ENCODE data around the gene COL24A1.
"Not testable (repeated sequence)": the region's sequence is repeated elsewhere in the genome, so short reads cannot be mapped to it uniquely, and the experiment has no call there.

COL24A1 gene

DNA sequence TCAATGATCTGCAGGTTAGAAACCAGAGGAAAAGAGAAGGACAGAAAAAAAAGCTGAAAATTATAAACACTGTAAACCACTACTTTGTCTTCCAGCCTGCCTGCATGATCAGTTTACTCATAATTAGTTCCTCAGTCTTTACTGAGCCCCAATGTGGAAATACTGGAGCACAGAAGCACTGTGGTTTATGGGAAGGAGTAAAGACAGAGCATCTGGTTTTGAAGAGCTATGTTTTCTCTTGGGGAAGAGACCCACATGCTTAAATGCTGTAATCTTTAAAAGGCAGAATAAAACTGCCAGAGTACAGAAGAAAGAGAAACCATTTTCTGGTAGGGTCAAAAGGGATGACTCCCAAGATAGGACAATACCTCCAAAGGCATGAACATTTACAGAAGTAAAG lies 289.4 kb downstream of the COL24A1 start:
- no peak for DNase-seq

DNA sequence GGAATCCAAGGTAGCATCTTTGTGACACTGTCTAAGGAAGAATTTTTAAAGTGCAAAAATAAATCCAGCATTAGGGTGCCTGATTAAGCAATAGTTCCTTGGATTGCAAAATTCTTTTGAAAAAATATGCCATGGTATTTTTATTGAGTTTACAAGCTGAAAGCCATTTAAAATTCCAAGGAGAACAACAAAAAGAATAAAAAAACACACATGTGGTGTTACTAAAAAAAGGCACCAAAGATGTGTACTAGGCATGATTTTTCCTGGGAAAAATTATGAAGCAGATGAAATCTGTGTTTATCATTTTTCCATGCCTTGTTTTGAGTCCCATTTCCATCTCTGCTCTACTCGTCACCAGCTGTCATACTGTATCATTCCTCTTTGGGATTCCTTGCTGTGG lies 291.4 kb downstream of the COL24A1 start:
- DNase-seq, result no peak

DNA sequence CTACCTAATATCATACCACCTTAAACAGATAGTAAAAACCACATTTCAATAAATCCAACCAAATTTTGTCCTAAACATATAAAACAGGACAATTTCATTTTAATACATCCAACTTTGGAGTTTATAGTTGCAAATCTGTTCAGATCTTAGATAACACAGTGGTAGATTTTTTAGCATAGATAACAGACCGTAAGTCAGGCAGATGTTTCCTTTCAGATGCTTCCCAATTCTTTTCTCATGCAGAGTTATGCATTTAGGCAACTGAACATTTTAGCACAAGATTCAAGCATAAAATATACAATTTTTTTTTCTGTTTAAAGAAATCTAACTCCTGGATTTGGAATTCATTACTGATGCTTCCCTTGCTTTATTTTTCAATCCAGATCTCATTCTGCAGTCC lies 291.8 kb downstream of the COL24A1 start:
- DNase-seq, result no peak

DNA sequence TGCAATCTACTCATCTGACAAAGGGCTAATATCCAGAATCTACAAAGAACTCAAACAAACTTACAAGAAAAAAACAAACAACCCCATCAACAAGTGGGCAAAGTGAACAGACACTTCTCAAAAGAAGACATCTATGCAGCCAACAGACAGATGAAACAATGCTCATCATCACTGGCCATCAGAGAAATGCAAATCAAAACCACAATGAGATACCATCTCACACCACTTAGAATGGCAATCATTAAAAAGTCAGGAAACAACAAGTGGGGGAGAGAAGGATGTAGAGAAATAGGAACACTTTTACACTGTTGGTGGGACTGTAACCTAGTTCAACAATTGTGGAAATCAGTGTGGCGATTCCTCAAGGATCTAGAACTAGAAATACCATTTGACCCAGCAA lies 292.9 kb downstream of the COL24A1 start:
- not testable (repeated sequence) for DNase-seq

DNA sequence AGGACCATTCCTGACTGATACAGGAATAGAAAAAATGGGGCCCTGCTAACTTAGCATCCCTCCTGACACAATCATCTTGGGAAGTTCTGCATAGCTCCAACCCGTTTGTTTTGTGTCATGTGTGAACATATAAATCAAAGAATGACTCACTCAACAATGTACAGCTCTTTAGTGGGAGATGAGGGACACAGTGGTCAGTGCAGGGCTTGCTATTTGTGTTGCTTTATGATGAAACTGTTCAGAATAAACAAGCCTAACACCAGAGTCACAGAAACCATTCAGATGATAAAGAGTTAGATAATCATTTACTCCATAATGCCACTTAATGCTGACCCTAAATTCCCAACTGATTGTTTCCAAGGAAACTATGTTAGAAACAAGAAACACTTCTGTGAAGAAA lies 294.1 kb downstream of the COL24A1 start:
- no peak for DNase-seq

DNA sequence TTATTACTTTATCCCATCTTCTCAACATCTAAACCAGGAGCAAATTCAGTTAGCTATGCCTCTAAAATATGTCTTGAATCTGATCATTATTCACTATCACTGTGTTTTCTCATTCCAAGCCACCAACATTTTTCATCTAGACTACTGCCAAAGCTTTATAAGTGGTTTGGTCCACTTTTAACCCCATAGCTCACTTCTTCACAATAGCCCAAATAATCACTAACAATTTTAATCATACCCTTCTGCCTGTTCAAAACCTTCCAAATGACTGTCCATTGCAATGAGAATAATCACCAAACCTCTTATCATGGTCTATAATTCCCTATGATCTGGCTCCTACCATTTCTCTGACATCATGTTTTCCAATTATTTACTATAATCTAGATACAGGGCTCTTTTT lies 298.6 kb downstream of the COL24A1 start:
- no peak for DNase-seq

DNA sequence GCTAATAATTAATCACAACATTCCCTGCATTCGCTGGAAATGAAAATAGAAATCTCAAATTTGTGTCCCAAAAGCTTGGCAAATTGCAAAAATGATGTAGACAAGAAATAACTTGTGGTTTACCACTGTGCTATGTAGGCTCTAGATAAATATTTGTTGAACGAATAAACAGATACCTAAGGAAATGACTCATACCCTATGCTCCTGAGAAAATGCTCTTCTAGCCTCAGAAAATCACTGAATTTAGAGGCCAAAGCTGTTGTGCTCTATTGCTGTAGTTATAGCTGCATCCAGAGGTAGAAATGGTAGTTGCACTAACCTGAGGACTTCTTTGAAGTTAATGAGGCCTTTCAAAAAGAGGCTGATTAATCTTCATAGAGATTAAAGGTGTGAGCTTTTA lies 306.3 kb downstream of the COL24A1 start:
- DNase-seq, result no peak

DNA sequence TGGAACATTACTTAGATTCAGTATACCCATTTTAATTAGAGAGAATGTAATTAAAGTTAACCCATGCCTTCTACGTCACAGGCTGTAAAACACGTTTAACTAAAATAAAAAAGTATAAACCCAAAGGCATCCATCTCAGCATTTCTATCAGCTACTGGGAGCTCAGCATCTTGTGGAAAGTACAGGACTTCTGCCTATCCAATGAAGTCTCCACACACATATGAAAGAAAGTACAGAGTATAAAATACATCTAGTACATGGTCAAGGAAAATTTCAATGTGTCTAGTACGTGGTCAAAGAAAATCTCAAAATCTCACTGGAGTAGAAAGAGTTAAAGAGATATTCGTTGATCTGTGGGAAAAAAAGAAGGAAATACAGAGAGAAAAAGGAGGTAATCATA lies 306.9 kb downstream of the COL24A1 start:
- no peak for DNase-seq

DNA sequence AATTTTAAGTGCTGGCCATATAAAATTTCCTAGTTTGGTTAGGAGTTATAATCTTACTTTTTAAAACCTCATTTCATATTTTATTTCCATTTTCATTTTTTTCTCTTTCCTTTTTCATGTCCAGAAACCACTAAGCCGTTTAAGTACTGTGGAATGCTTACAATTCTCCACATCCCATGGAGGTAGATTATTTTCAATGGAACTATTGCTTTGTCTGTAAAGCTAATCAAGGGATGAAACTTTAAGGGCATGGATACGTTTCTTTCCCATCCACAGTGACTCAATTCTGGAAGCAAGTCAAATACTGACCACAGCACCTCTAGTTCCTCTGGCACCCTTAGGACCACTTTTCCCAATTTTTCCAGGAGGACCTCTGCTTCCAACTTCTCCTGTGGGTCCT lies 309.2 kb downstream of the COL24A1 start:
- no peak for DNase-seq

DNA sequence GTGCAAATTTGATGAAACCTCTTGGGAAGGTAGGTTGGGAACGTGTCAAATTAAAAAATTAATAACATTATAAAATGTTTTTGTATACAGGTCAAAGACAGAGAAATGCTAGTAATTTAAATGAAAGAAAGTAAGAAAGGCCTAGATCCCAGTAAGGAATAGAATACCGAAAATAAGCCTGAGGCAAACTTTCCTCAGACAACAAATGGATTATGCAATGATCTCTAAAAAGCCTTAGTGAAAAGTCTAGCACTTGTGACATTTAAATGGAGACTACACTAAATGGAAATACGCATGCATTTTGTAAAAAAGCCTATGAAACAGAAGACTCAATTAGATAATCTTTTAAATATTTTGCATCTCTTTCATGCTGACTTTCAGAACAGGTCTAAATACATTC lies 309.9 kb downstream of the COL24A1 start:
- DNase-seq, result no peak

DNA sequence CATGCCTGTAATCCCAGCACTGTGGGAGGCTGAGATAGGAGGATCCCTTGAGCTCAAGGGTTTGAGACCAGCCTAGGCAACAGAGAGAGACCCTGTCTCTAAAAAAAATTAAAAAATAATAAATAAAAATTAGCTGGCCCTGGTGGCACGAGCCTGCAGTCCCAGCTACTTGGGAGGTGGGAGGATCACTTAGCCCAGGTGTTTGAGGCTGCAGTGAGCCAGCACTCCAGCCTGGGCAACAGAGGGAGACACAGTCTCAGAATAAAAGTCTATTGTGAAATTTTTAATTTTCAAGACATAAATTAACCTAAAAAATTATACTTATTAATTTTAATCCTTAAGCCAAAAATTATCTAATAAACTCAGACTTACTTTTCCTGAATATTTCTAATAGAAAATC lies 317.1 kb downstream of the COL24A1 start:
- DNase-seq, result no peak

DNA sequence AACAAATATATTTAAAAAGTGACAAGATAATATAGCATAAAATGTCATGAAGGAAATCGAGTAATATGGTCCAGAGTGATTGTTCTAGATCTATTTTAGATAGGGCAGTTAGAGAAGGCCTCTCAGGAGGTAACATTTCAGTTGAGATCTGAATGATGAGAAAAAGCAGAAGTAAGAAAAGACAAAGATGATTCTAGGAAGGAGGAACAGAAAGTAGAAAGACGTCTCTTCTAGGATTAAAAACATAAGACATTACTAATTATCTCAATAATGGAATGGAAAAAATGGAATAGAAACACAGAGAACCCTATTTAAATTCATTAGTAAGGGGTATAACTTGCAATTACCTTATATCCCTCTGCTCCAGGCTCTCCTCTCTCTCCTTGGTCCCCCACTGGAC lies 318.3 kb downstream of the COL24A1 start:
- DNase-seq, result no peak

DNA sequence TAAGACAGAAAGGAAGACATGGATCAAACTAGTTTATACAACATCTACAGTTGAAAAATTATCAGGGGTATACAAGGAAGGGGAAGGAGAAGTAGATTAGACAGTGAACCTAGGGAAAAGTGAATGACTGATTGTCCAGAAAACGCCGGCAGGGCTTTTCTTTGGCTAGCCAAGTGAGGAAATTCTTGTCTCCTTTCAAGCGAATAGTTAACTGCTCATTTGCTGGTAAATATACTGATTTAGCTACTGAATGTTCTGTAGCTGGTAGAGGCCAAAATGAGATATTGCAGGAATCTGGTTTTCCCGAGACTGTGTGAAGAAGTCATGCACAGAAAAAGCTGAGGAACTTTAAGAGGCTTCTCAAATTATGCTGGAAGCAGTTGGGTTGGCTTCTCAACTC lies 319.8 kb downstream of the COL24A1 start:
- no peak for DNase-seq

DNA sequence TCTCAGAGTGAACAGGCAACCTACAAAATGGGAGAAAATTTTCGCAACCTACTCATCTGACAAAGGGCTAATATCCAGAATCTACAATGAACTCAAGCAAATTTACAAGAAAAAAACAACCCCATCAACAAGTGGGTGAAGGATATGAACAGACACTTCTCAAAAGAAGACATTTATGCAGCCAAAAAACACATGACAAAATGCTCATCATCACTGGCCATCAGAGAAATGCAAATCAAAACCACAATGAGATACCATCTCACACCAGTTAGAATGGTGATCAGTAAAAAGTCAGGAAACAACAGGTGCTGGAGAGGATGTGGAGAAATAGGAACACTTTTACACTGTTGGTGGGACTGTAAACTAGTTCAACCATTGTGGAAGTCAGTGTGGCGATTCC lies 323.4 kb downstream of the COL24A1 start:
- DNase-seq, result not testable (repeated sequence)

DNA sequence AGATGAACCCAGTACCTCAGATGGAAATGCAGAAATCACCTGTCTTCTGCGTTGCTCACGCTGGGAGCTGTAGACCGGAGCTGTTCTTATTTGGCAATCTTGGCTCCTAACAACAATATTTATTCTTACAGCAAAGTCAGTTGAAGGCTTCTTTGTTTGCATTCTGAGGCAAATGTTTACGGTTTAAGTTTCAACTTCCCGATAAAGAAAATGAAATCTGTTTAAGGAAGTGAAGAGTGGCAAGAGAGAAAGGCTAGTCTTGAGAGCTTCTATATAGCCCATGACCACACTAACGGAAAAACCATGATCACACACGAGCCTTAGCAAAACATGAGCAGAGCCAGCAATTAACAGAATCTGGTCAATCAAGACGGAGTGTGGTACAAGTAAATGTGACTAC lies 325.7 kb downstream of the COL24A1 start:
- DNase-seq, result no peak

DNA sequence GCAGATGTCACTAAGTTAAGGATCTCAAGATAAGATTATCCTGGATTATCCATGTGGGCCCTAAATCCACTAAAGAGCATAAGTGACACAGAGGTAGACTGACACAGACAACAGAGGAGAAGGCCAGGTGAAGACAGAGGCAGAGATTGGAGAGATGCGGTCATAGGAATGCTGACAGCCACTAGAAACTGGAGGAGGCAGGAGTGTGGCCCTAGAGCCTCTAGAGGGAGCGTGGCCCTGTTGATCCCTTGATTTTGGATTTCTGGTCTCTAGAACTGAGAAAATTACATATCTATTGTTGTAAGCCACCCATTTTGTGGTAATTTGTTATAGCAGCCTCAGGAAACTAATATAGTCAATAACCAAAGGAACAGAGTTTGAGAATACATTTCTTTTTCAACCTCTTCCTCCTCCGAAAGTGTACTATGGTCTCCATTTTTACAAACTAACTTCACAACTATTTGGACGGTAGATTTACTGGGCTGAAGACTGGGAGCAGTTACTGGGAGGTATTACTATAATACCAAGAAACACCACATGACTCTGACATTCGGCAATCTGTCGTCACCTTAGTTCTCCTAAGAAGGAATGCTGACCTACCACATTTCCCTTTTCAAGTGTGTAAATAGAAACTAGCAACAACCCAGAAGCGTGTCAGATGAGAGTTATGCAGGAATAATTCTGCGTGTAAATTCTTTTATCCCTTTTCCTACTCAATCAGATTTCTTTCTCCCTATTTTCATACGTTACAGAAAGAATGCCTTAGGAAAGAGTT lies 332.3 kb downstream of the COL24A1 start:
- no peak for DNase-seq

DNA sequence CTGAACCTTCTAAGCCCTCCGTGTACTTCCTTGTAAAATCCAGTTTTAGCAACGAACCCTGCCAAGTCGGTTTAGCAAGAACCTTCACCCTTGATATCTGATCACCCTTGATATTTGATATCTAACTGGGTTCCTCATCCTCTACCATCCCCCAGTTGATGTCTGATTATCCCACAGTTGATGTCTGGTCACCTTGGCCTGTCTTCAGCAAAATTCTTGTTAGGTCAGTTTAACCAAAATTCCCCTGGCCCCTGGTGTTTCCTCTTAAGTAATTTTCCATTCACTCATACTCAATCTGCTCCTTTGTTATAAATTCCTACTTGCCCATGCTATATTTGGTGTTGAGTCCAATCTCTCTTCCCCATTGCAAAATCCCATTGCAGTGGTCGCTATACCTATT lies 333.9 kb downstream of the COL24A1 start:
- no peak for DNase-seq

DNA sequence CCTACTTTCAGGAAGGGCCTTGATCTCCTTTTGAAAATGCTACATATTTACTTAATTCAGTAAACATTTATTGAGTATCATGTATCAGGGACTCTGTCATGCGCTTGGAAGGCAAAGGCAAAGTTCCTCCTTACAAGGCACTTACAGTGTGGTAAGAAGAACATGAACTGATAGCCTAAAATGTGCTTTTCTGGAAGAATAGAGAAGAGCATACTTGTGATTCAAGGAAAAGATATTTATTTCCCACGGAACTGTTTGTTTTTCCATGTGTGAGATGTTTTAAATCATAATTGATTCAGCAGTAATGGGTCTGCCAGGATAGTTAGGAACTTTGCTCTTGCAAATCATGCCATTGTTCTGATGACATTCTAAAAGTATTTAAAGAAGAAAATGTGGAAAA lies 338.2 kb downstream of the COL24A1 start:
- no peak for DNase-seq

DNA sequence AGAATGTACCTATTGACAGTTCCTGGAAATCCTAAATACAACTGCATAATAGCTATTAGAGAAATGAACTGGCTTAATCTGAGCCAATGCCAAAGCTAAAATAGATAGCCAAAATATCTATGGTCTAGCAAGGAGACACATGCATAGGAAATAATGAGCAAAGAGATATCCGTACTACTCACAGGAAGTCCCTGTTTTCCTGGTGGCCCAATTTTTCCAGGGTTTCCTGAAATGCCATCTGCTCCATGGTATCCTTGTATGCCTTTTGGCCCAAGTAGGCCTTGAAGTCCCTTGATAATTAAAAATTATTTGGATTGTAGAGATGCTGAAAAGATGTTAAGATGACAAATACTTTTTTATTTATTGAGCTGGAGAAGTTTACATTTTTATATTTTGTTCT lies 340.0 kb downstream of the COL24A1 start:
- no peak for DNase-seq

DNA sequence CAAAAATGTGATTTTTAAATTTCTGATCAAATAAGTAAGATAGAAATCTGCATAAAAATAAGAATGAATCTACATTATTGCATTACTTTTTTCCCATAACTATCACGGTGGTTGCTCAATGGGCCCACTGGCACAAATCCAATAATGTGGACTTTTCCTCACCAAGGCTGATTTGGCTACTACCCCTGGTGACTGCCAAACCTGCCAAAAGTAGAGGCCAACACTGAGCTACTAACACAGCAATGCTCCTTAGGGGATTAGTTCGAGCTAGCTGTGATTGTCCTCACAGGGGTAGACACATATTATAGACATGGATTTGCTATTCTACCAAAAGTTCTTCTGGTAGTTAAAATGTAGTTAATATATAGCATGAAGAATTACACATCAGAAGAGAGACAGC lies 340.7 kb downstream of the COL24A1 start:
- DNase-seq, result no peak

DNA sequence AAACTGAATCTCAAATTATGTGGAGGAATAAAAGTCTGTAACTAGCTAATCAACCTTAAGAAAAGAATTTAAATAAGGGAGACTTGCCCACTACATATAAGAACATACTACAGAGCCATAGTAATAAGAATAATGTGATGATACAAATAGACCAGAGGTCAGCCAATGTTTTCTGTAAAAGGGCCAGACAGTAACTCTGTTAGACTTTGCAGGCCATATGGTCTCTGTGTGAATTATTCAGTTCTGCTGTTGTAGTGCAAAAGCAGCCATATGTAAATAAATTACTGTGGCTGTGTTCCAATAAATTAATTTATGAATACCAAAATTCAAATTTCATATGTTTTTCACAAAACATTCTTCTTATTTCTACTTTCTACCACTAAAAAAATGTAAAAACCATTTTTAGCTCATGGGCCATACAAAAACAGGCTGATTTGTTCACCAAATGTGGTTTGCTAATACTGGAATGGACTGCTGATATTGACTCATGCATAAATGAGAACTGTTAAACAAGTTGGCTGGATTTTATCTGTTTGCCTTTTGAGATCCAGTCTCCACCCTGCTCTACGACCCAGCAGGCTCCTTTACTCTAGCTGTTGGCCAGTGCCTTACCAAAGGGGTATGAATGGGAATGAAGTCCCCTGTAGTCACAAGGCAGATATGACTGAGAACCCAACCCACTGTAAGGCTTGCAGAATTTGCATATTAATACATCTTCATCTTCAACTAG lies 350.2 kb downstream of the COL24A1 start:
- DNase-seq, result no peak

DNA sequence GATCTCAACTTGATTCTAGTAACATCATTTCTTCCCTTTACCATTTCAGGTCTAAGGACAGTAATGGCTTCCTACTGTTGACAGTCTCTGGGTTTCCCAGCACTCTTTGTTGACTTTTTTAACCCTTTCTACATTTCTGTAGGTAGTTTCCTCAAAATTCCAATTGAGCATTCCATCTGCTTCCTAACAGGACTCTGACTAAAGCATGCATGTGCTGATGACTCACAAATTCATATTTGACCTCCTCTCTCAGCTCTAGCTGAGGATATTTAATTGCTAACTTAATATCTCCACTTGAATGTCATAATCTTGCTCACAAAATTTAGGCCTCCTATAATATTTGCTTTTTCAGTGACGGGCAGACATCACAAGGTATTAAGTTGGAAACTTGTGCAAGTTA lies 355.1 kb downstream of the COL24A1 start:
- no peak for DNase-seq

DNA sequence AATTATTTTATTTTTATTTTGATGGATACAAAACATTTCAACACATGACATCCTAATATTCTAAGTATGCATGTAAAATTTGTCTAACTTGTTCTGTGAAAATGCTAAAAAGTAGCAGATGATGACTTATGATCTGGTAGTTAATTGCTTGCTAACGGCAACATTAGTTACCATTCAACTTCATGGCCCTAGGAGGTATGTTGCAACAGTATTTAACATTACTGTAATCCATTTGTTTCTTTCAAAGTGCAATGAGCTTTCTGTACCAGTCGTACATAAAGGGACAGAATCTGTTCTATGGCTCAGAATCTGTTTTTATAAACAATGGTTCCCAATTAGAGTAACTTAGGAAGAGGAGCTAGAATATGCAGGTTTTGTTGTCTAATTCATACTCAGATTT lies 356.8 kb downstream of the COL24A1 start:
- no peak for DNase-seq

DNA sequence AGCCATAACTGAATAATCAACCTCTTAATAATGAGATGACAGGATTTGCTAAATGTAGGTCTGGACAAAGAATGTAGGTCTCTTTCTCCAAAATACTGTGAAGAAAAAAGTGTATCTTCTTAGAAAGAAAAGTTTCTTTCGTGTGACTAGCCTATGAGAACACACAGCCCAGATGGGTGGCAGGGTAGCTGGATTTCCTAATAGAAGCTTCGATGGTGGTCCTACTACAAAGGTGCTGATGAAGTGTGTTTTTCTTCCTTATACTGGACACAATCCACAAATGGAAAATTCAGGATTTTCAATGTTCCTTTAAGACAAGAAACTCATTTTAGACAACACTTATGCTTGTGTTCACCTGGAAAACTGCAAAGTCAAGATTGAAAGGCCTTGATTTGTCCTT lies 358.2 kb downstream of the COL24A1 start:
- no peak for DNase-seq

DNA sequence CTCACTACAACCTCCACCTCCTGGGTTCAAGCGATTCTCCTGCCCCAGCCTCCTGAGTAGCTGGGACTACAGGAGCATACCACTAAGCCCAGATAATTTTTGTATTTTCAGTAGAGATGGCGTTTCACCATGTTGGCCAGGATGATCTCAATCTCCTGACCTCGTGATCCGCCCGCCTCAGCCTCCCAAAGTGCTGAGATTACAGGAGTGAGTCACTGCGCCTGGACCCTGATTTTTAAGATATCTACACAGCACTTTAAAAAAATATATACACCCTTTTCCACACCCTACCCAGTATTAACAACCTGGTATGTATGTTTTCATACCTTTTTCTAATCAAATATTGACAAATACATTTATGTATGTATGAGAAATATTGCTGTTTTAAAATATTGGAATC lies 379.6 kb downstream of the COL24A1 start:
- DNase-seq, result not testable (repeated sequence)
